HFF-Myc (cell line): ENCODE results near the gene VSIG2.

Experiments used
- DNase-seq: peaks from one replicate; pipeline ENCODE4 v3.0.0-alpha.2; 2011; ENCODE audit warnings: low read depth; ENCODE audit errors: extremely low read depth
- H3K4me3 ChIP-seq: replicated peaks from 2 replicates; pipeline ENCODE4 v1.5.1; 2011; ENCODE audit warnings: low read depth, mild to moderate bottlenecking, control low read depth, low read length
- CTCF ChIP-seq: IDR thresholded peaks from 2 replicates; pipeline ENCODE4 v1.5.1; 2012; ENCODE audit warnings: mild to moderate bottlenecking, low read depth, low read length, control low read depth; ENCODE audit errors: missing control alignments

Gene VSIG2

GRCh38 chr11:124754309-124754708 is 2.3 kb upstream of the VSIG2 start:
- DNase-seq: no peak
- no peak overlapping the region for H3K4me3 ChIP-seq
- TF ChIP-seq CTCF: no peak

GRCh38 chr11:124753624-124754023 is 1.6 kb upstream of the VSIG2 start:
- no peak for TF ChIP-seq CTCF
- no peak for DNase-seq

GRCh38 chr11:124753205-124753604 is 1.1 kb upstream of the VSIG2 start:
- no peak for TF ChIP-seq CTCF
- DNase-seq: no peak
- H3K4me3 ChIP-seq: no peak overlapping the region

More at GRCh38 chr11:124753624-124754023, 1.6 kb upstream of the VSIG2 start:
- H3K4me3 ChIP-seq: no peak overlapping the region

- DNase-seq: no peak
- no peak overlapping the region for H3K4me3 ChIP-seq
- TF ChIP-seq CTCF: no peak
These were observed 532 bp upstream of the VSIG2 start for GRCh38 chr11:124752471-124753102.

- no peak overlapping the region for H3K4me3 ChIP-seq
- no peak for DNase-seq
- no peak for TF ChIP-seq CTCF
These were observed 689 bp downstream of the VSIG2 start for GRCh38 chr11:124751391-124751740.

GRCh38 chr11:124749912-124750311 is 2.1 kb downstream of the VSIG2 start:
- H3K4me3 ChIP-seq: no peak overlapping the region
- DNase-seq: no peak
- TF ChIP-seq CTCF: no peak
